Gastrocnemius medialis (tissue), 4 donors: Measurements from ENCODE around the gene SPRR5.

Experiments
- POLR2A ChIP-seq, 2 donors: fragments of 450-650 bp; IDR thresholded peaks; one replicate each; pipeline ENCODE4 v1.6.1; 2017; ENCODE audit warnings: antibody characterized with exemption in 2 of 2, mild to moderate bottlenecking in 2 of 2, moderate library complexity in 2 of 2
- TF ChIP-seq, protein P1 (sequence below), 5 experiments: fragments of 450-650 bp in 3 of 5; fragments of 200-600 bp in 2 of 5; sonication (generic) in 2 of 5; IDR thresholded peaks in 4 of 5; conservative IDR thresholded peaks in 1 of 5; 1 replicate in 4 of 5; 2 replicates in 1 of 5; pipeline ENCODE4 v1.5.1; 2016 to 2019; ENCODE audit warnings: antibody characterized with exemption in 5 of 5, mild to moderate bottlenecking in 3 of 5, moderate library complexity in 3 of 5

DNA sequence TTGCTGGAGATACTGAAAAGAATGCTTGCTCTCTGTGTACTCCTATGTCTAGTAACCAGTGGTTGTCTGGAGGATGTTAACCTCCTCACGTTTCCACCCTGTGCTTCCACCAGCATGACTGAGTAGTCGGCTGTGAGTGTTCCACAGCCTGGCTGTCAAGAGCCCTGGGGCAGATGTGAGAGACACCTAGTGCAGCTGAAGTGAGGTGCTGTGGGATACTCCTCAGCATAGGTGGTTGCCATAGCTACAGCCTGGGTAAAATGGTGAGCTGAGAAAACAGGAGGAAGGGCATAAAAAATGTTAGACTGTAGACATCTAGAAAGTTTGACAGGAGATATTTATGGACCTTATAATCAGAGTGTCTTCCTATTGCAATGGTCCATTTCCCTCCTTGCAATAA is 22.8 kb upstream of the SPRR5 start:
- TF ChIP-seq, protein P1, sequence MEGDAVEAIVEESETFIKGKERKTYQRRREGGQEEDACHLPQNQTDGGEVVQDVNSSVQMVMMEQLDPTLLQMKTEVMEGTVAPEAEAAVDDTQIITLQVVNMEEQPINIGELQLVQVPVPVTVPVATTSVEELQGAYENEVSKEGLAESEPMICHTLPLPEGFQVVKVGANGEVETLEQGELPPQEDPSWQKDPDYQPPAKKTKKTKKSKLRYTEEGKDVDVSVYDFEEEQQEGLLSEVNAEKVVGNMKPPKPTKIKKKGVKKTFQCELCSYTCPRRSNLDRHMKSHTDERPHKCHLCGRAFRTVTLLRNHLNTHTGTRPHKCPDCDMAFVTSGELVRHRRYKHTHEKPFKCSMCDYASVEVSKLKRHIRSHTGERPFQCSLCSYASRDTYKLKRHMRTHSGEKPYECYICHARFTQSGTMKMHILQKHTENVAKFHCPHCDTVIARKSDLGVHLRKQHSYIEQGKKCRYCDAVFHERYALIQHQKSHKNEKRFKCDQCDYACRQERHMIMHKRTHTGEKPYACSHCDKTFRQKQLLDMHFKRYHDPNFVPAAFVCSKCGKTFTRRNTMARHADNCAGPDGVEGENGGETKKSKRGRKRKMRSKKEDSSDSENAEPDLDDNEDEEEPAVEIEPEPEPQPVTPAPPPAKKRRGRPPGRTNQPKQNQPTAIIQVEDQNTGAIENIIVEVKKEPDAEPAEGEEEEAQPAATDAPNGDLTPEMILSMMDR (IDR thresholded peaks at IDR 0.05 in 4 of 5, conservative IDR thresholded peaks at IDR 0.05 in 1 of 5) = no peak
- TF ChIP-seq POLR2A (IDR thresholded peaks at IDR 0.05) = no peak
